ENCODE measurements around the gene NCK2. TPM values are rescaled to one million over a fixed set of nuclear protein-coding genes. Genes with fewer than 3 reads are reported as not detected.

Gene NCK2
- total RNA-seq, 1 experiment from 2014 or later: 0.30 TPM

GRCh38 chr2:105777506-105778055 lies 32.9 kb downstream of the NCK2 start:
- DNase-seq: no peak
- H3K4me3 ChIP-seq (ENCODE audit: low read length): no peak overlapping the region
- H3K9me2 ChIP-seq (replicated peaks; ENCODE audit: insufficient read depth, low read length): no peaks in the 10 kb centered on the region
- no peaks in the 10 kb centered on the region for H3K4me1 ChIP-seq (ENCODE audit: low read length)
- no peak overlapping the region for H3K9ac ChIP-seq (ENCODE audit: low read length)
- 0 out of 2 replicates have a peak, but pooled peaks cover 10% of the 10 kb centered on the region for H4K20me1 ChIP-seq (ENCODE audit: insufficient read depth, low read depth, low read length)
- H3K36me3 ChIP-seq (ENCODE audit: insufficient read depth, low read length): no peaks in the 10 kb centered on the region
- H3K4me2 ChIP-seq (ENCODE audit: low read depth, low read length, poor library complexity, severe bottlenecking): no peak overlapping the region
- no peaks in the 10 kb centered on the region for H3K27me3 ChIP-seq (ENCODE audit: low read length)
- H3K27ac ChIP-seq (ENCODE audit: low read length): no peak overlapping the region
- H3K9me3 ChIP-seq (ENCODE audit: low read length): no peaks in the 10 kb centered on the region
- no peak overlapping the region for H2AFZ ChIP-seq (ENCODE audit: low read length)
- H3K79me2 ChIP-seq (ENCODE audit: low read length): no peaks in the 10 kb centered on the region

GRCh38 chr2:105778080-105778607 lies 33.4 kb downstream of the NCK2 start:
- no peak overlapping the region for H3K4me3 ChIP-seq (ENCODE audit: low read length)
- H3K27me3 ChIP-seq (ENCODE audit: low read length): no peaks in the 10 kb centered on the region
- H3K9ac ChIP-seq (ENCODE audit: low read length): no peak overlapping the region
- no peak for DNase-seq
- H3K9me2 ChIP-seq (replicated peaks; ENCODE audit: insufficient read depth, low read length): no peaks in the 10 kb centered on the region
- H3K4me2 ChIP-seq (ENCODE audit: low read depth, low read length, poor library complexity, severe bottlenecking): no peak overlapping the region
- H4K20me1 ChIP-seq (ENCODE audit: insufficient read depth, low read depth, low read length): 0 out of 2 replicates have a peak, but pooled peaks cover 10% of the 10 kb centered on the region
- no peaks in the 10 kb centered on the region for H3K79me2 ChIP-seq (ENCODE audit: low read length)
- no peaks in the 10 kb centered on the region for H3K4me1 ChIP-seq (ENCODE audit: low read length)
- no peak overlapping the region for H2AFZ ChIP-seq (ENCODE audit: low read length)
- H3K9me3 ChIP-seq (ENCODE audit: low read length): no peaks in the 10 kb centered on the region
- H3K36me3 ChIP-seq (ENCODE audit: insufficient read depth, low read length): no peaks in the 10 kb centered on the region
- no peak overlapping the region for H3K27ac ChIP-seq (ENCODE audit: low read length)

- Histone ChIP-seq H3K4me2 (ENCODE audit: low read depth, low read length, poor library complexity, severe bottlenecking) (no peak overlapping the region), H2AFZ (ENCODE audit: low read length) (no peak overlapping the region), H3K27ac (ENCODE audit: low read length) (no peak overlapping the region), H3K9me2 (replicated peaks; ENCODE audit: insufficient read depth, low read length) (no peaks in the 10 kb centered on the region), H3K4me3 (ENCODE audit: low read length) (no peak overlapping the region), H3K4me1 (ENCODE audit: low read length) (no peaks in the 10 kb centered on the region), H3K79me2 (ENCODE audit: low read length) (no peaks in the 10 kb centered on the region), H3K9me3 (ENCODE audit: low read length) (no peaks in the 10 kb centered on the region), H3K36me3 (ENCODE audit: insufficient read depth, low read length) (no peaks in the 10 kb centered on the region), H3K9ac (ENCODE audit: low read length) (no peak overlapping the region), H4K20me1 (ENCODE audit: insufficient read depth, low read depth, low read length) (0 out of 2 replicates have a peak, but pooled peaks cover 10% of the 10 kb centered on the region), H3K27me3 (ENCODE audit: low read length) (no peaks in the 10 kb centered on the region)
- no peak for DNase-seq
Observed at GRCh38 chr2:105779394-105779793, 34.7 kb downstream of the NCK2 start.

- Histone ChIP-seq H3K9ac (ENCODE audit: low read length) (no peak overlapping the region), H3K4me2 (ENCODE audit: low read depth, low read length, poor library complexity, severe bottlenecking) (no peak overlapping the region), H3K27me3 (ENCODE audit: low read length) (no peaks in the 10 kb centered on the region), H2AFZ (ENCODE audit: low read length) (no peak overlapping the region), H3K4me1 (ENCODE audit: low read length) (no peaks in the 10 kb centered on the region), H3K9me2 (replicated peaks; ENCODE audit: insufficient read depth, low read length) (no peaks in the 10 kb centered on the region), H3K27ac (ENCODE audit: low read length) (no peak overlapping the region), H4K20me1 (ENCODE audit: insufficient read depth, low read depth, low read length) (0 out of 2 replicates have a peak, but pooled peaks cover 10% of the 10 kb centered on the region), H3K9me3 (ENCODE audit: low read length) (no peaks in the 10 kb centered on the region), H3K79me2 (ENCODE audit: low read length) (no peaks in the 10 kb centered on the region), H3K4me3 (ENCODE audit: low read length) (no peak overlapping the region), H3K36me3 (ENCODE audit: insufficient read depth, low read length) (no peaks in the 10 kb centered on the region)
- DNase-seq: no peak
Observed at GRCh38 chr2:105780606-105781005, 35.9 kb downstream of the NCK2 start.

- H3K9ac ChIP-seq (ENCODE audit: low read length): no peak overlapping the region
- no peaks in the 10 kb centered on the region for H3K4me1 ChIP-seq (ENCODE audit: low read length)
- no peak for DNase-seq
- H3K4me2 ChIP-seq (ENCODE audit: low read depth, low read length, poor library complexity, severe bottlenecking): no peak overlapping the region
- H3K36me3 ChIP-seq (ENCODE audit: insufficient read depth, low read length): no peaks in the 10 kb centered on the region
- no peak overlapping the region for H2AFZ ChIP-seq (ENCODE audit: low read length)
- no peaks in the 10 kb centered on the region for H3K9me3 ChIP-seq (ENCODE audit: low read length)
- 0 out of 2 replicates have a peak, but pooled peaks cover 10% of the 10 kb centered on the region for H4K20me1 ChIP-seq (ENCODE audit: insufficient read depth, low read depth, low read length)
- no peaks in the 10 kb centered on the region for H3K79me2 ChIP-seq (ENCODE audit: low read length)
- H3K27me3 ChIP-seq (ENCODE audit: low read length): no peaks in the 10 kb centered on the region
- H3K4me3 ChIP-seq (ENCODE audit: low read length): no peak overlapping the region
- H3K27ac ChIP-seq (ENCODE audit: low read length): no peak overlapping the region
- H3K9me2 ChIP-seq (replicated peaks; ENCODE audit: insufficient read depth, low read length): no peaks in the 10 kb centered on the region
Observed at GRCh38 chr2:105781274-105781978, 36.7 kb downstream of the NCK2 start.

GRCh38 chr2:105782123-105782522 lies 37.4 kb downstream of the NCK2 start:
- H2AFZ ChIP-seq (ENCODE audit: low read length): no peak overlapping the region
- no peaks in the 10 kb centered on the region for H3K4me1 ChIP-seq (ENCODE audit: low read length)
- H4K20me1 ChIP-seq (ENCODE audit: insufficient read depth, low read depth, low read length): 0 out of 2 replicates have a peak, but pooled peaks cover 5% of the 10 kb centered on the region
- H3K4me3 ChIP-seq (ENCODE audit: low read length): no peak overlapping the region
- no peaks in the 10 kb centered on the region for H3K27me3 ChIP-seq (ENCODE audit: low read length)
- H3K9me2 ChIP-seq (replicated peaks; ENCODE audit: insufficient read depth, low read length): no peaks in the 10 kb centered on the region
- no peaks in the 10 kb centered on the region for H3K79me2 ChIP-seq (ENCODE audit: low read length)
- no peaks in the 10 kb centered on the region for H3K9me3 ChIP-seq (ENCODE audit: low read length)
- H3K9ac ChIP-seq (ENCODE audit: low read length): no peak overlapping the region
- H3K36me3 ChIP-seq (ENCODE audit: insufficient read depth, low read length): no peaks in the 10 kb centered on the region
- H3K4me2 ChIP-seq (ENCODE audit: low read depth, low read length, poor library complexity, severe bottlenecking): no peak overlapping the region
- DNase-seq: no peak
- H3K27ac ChIP-seq (ENCODE audit: low read length): no peak overlapping the region

- H3K9me3 ChIP-seq (ENCODE audit: low read length): no peaks in the 10 kb centered on the region
- H4K20me1 ChIP-seq (ENCODE audit: insufficient read depth, low read depth, low read length): 0 out of 2 replicates have a peak, but pooled peaks cover 5% of the 10 kb centered on the region
- no peak overlapping the region for H2AFZ ChIP-seq (ENCODE audit: low read length)
- no peak overlapping the region for H3K4me2 ChIP-seq (ENCODE audit: low read depth, low read length, poor library complexity, severe bottlenecking)
- H3K27ac ChIP-seq (ENCODE audit: low read length): no peak overlapping the region
- no peak overlapping the region for H3K9ac ChIP-seq (ENCODE audit: low read length)
- no peaks in the 10 kb centered on the region for H3K79me2 ChIP-seq (ENCODE audit: low read length)
- no peaks in the 10 kb centered on the region for H3K4me1 ChIP-seq (ENCODE audit: low read length)
- DNase-seq: no peak
- no peaks in the 10 kb centered on the region for H3K27me3 ChIP-seq (ENCODE audit: low read length)
- no peak overlapping the region for H3K4me3 ChIP-seq (ENCODE audit: low read length)
- H3K9me2 ChIP-seq (replicated peaks; ENCODE audit: insufficient read depth, low read length): no peaks in the 10 kb centered on the region
- no peaks in the 10 kb centered on the region for H3K36me3 ChIP-seq (ENCODE audit: insufficient read depth, low read length)
Observed at GRCh38 chr2:105782646-105783045, 37.9 kb downstream of the NCK2 start.

- H3K4me2 ChIP-seq (ENCODE audit: low read depth, low read length, poor library complexity, severe bottlenecking): no peak overlapping the region
- H3K9ac ChIP-seq (ENCODE audit: low read length): no peak overlapping the region
- no peaks in the 10 kb centered on the region for H3K9me2 ChIP-seq (replicated peaks; ENCODE audit: insufficient read depth, low read length)
- no peaks in the 10 kb centered on the region for H3K4me1 ChIP-seq (ENCODE audit: low read length)
- no peaks in the 10 kb centered on the region for H3K36me3 ChIP-seq (ENCODE audit: insufficient read depth, low read length)
- H2AFZ ChIP-seq (ENCODE audit: low read length): no peak overlapping the region
- H3K79me2 ChIP-seq (ENCODE audit: low read length): no peaks in the 10 kb centered on the region
- H3K27ac ChIP-seq (ENCODE audit: low read length): no peak overlapping the region
- H4K20me1 ChIP-seq (ENCODE audit: insufficient read depth, low read depth, low read length): 0 out of 2 replicates have a peak, but pooled peaks cover 5% of the 10 kb centered on the region
- no peak overlapping the region for H3K4me3 ChIP-seq (ENCODE audit: low read length)
- H3K27me3 ChIP-seq (ENCODE audit: low read length): no peaks in the 10 kb centered on the region
- H3K9me3 ChIP-seq (ENCODE audit: low read length): no peaks in the 10 kb centered on the region
- DNase-seq: no peak
Observed at GRCh38 chr2:105783151-105783738, 38.5 kb downstream of the NCK2 start.
